C4-2B (cell line): ENCODE data around the gene RTKN.

Experiments
- H3K27ac ChIP-seq: fragments of 450-650 bp; 2 replicates; pipeline ENCODE4 v1.5.1; 2017
- CTCF ChIP-seq: fragments of 450-650 bp; conservative IDR thresholded peaks from 2 replicates; pipeline ENCODE4 v1.5.1; 2017; ENCODE audit warnings: mild to moderate bottlenecking
- ZFX ChIP-seq: fragments of 450-650 bp; IDR thresholded peaks from 2 replicates; pipeline ENCODE4 v1.6.1; 2017

The RTKN gene

DNA sequence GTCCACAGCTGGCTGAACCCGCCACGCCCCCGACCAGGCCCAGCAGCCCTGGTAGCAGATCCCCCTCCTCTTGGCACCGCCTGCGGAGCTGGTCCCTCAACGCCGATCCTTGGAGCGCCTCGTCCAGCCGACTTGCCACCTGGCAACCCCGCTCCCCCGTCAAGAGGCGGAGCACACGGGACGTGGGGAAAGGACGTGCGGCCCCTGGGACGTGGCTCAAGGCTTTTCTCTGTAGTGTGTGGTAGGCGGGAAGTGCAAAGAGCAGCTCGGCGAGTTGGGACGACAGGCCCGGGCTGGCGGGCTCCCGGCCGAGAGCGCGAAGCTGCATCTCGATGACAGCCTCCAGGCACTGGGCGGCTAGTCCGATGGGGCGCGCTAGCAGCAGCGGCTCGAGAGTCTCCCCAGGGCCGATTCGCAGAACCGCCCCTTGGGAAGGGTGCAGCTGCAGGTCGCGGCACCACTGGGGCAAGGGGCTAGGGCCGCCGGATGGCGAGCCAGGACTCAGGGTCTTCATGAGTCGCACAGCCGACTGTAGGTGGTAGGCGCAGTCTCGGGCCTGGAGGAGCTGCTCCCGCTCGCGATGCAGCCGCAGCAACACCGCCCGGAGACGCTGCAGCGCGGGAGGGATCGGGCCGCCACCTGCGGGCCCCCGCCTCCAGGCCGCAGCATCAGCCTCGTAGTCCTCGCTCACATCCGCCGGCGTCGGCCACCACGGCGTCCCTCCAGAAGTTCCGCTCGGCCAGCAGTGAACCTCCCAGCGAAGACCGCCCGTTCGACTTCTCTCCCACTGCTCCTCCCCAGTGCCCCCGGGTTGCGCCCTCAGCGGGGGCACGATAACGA, 40.4 kb upstream of the RTKN start:
- TF ChIP-seq ZFX (peak; percentile 86), CTCF (no peak)
- H3K27ac ChIP-seq = peak overlapping the region; percentile 85

- peak overlapping the region; percentile 85 for H3K27ac ChIP-seq
- TF ChIP-seq ZFX (no peak), CTCF (no peak)
Observed at GRCh38 chr2:74481431-74481830, 39.7 kb upstream of the RTKN start.

- TF ChIP-seq ZFX (no peak), CTCF (no peak; the same call in 1 of the 2 replicates)
- H3K27ac ChIP-seq = no peak overlapping the region
Observed at GRCh38 chr2:74474899-74475298, 33.2 kb upstream of the RTKN start.

DNA sequence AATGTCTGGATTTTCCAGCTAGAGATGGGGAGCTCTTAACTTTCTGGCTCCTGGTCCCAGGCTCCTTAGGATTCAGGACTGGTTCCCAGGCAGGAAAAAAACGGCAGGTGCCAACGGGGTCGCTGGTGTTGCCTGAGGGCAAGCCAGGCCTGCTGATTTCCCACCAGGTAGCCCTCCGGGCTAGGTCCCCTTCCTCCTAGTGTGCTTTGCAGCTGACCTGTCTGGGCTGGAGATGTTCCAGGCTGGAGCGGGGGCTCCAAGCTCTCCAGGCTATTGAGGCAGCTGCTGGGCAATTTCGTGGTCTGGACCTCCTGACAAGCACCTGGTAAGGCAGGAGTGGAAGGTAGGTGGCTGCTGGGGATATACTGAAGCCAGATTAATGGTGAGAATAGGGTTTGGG, 32.7 kb upstream of the RTKN start:
- no peak overlapping the region for H3K27ac ChIP-seq
- no peak for TF ChIP-seq ZFX
- no peak for TF ChIP-seq CTCF

DNA sequence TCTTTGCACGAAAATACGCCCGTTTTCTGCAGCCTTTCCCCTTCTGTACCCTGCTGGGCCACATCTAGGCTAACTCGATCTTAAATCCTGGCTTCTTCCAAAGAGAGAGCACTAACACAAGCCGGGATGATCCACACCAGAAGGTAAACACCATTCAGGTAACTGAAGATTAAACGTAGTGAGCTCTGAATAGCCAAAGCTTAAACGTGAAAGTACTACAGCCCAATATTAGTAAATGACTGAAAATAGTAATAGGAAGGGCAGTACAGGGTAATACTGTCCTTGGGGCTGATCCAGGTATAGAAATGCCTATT, 31.2 kb upstream of the RTKN start:
- TF ChIP-seq CTCF = no peak
- no peak for TF ChIP-seq ZFX
- H3K27ac ChIP-seq = peak overlapping the region; percentile 95

DNA sequence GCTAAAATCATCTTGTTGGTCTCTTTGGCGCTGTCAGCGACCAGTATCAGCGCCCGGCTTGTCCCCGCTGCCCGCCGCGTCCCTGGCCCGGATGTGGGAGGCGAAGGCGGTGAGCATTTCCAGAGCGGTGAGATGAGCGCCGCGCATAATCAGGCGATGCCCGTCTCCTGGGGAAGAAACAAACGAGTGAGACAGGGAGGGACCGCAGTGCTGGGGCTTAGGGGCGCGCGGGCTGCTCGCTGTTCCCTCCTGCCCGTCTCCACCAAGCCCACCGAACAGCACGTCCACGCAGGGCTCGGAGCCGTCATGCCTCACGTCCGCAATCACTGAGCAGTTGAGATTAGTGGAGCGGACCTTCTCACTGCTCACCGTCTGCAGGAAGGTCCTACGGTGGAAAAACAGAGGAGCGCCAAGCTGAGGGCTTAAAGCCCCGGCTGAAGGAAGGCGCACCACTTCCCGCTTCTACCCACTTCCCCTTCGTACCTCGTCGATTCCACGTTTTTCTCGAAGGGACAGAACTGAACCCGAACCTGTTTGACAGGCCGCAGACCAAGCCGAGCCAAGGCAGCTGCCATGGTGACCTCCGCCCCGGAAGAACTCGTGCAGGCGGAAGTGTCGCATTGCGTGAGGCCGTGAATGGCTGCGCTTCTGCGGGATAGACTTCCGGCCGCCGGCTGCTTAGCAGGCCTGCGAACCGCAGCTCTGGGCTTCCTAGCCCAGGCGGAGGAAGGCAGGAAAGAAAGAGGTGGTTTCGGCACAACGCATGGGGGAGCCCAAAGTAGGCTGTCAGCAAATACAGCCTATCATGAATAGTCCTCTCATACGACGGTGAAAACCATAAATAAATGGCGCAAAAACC, 30.6 kb upstream of the RTKN start, which contains the start of gene MRPL53:
Gene MRPL53 (minus strand): TSS at position 595 of the 859 bp plus-strand sequence. CDS start 20 bp downstream, at position 575.
- no peak for TF ChIP-seq CTCF
- TF ChIP-seq ZFX = peak; percentile 52
- peak within 1 kb of the TSS; percentile 95 for H3K27ac ChIP-seq
